Panc1 (cell line): ENCODE measurements around the gene F13A1. TPM values are rescaled to one million over a fixed set of nuclear protein-coding genes. Genes with fewer than 3 reads are reported as not detected.

Source experiments
- ATAC-seq: fragments of 200-7000 bp; cut with Tn5 transposase; 2 replicates; pipeline ENCODE4 v1.9.1; 2020; ENCODE audit warnings: mild to moderate bottlenecking, moderate library complexity
- BruUV-seq: library from RNA; stranded (reverse); fragments of 400-500 nt; replicated peaks from 2 replicates; lab custom pipeline; 2021; lab: Mats Ljungman, UMichigan
- CTCF ChIA-PET: fragments of 300-600 bp; sonication (Branson Sonifier 250); formaldehyde crosslinking; loops from one replicate; lab custom pipeline; 2022; ENCODE audit warnings: antibody characterized with exemption; lab: Charles Lee
- POLR2A ChIA-PET: fragments of 300-600 bp; sonication (Branson Sonifier 250); formaldehyde crosslinking; loops from one replicate; lab custom pipeline; 2022; ENCODE audit warnings: antibody characterized with exemption; lab: Charles Lee
- DNase-seq: peaks from one replicate; pipeline ENCODE4 v3.0.0-alpha.2; 2010; ENCODE audit warnings: low read depth, low spot score
- H3K27ac ChIP-seq: 2 replicates; pipeline ENCODE4 v1.5.1; 2011; ENCODE audit warnings: mild to moderate bottlenecking, low read length, inconsistent platforms
- H3K27me3 ChIP-seq: fragments of 200-500 bp; sonication (Bioruptor generic); 2 replicates; pipeline ENCODE4 v1.6.0; 2014; ENCODE audit warnings: low read length, inconsistent platforms; ENCODE audit not compliant: control insufficient read depth, insufficient read depth
- H3K36me3 ChIP-seq: fragments of 200-500 bp; sonication (Bioruptor generic); 2 replicates; pipeline ENCODE4 v1.5.1; 2014; ENCODE audit warnings: inconsistent platforms, mild to moderate bottlenecking, low read length, moderate library complexity; ENCODE audit not compliant: control insufficient read depth, insufficient read depth
- H3K4me1 ChIP-seq: 2 replicates; pipeline ENCODE4 v1.5.1; 2011; ENCODE audit warnings: inconsistent platforms, mild to moderate bottlenecking, low read length, moderate library complexity; ENCODE audit not compliant: control insufficient read depth, insufficient read depth
- H3K4me3 ChIP-seq, 2 experiments: 2 replicates each; pipeline ENCODE4 v1.5.1; 2011 to 2012; ENCODE audit warnings: low read depth in 2 of 2, low read length in 2 of 2, mild to moderate bottlenecking in 2 of 2, inconsistent platforms in 1 of 2, moderate library complexity in 1 of 2
- H3K9me3 ChIP-seq: fragments of 200-500 bp; sonication (Bioruptor generic); 2 replicates; pipeline ENCODE4 v1.5.1; 2014; ENCODE audit warnings: low read depth, mild to moderate bottlenecking, inconsistent platforms, low read length, moderate library complexity; ENCODE audit not compliant: control insufficient read depth, insufficient read depth
- POLR2AphosphoS5 ChIP-seq: IDR thresholded peaks from 2 replicates; pipeline ENCODE4 v1.6.1; 2012; ENCODE audit warnings: mild to moderate bottlenecking, low read depth, low read length, moderate library complexity
- SIN3A ChIP-seq: IDR thresholded peaks from 2 replicates; pipeline ENCODE4 v1.6.1; 2012; ENCODE audit warnings: low read depth, mild to moderate bottlenecking, low read length, moderate library complexity, borderline replicate concordance; ENCODE audit not compliant: insufficient read depth
- TCF7L2 ChIP-seq: IDR thresholded peaks from 2 replicates; pipeline ENCODE4 v1.6.1; 2011; ENCODE audit warnings: mild to moderate bottlenecking, low read depth, low read length, inconsistent platforms
- in situ Hi-C: cut with HindIII; loops from 2 replicates; pipeline ENCODE4 v1.10.0; 2016; ENCODE audit warnings: low sequenced_read_pairs, low pct_unique_long_range_greater_than_20kb
- intact Hi-C: fragments of 100-400 bp; cut with micrococcal nuclease; formaldehyde crosslinking; loops from one replicate; pipeline ENCODE4 v1.10.0; 2022; ENCODE audit not compliant: unreplicated experiment
- total RNA-seq: library from RNA; stranded (reverse); gene quantifications from one replicate; pipeline ENCODE4 v1.2.1, GENCODE V29; 2021; ENCODE audit not compliant: unreplicated experiment
- TF ChIP-seq, protein P1 (sequence below), 2 experiments: IDR thresholded peaks; 2 replicates each; pipeline ENCODE4 v1.6.1; 2011 to 2012; ENCODE audit warnings: low read depth in 2 of 2, control low read depth in 1 of 2, low read length in 1 of 2, mild to moderate bottlenecking in 1 of 2, moderate library complexity in 1 of 2; ENCODE audit not compliant: insufficient read depth in 1 of 2
- TF ChIP-seq, protein P2 (sequence below): fragments of 450-650 bp; IDR thresholded peaks from 2 replicates; pipeline ENCODE4 v1.5.1; 2017; ENCODE audit warnings: mild to moderate bottlenecking

The F13A1 gene
- total RNA-seq, 1 experiment from 2014 or later: 0.26 TPM

DNA sequence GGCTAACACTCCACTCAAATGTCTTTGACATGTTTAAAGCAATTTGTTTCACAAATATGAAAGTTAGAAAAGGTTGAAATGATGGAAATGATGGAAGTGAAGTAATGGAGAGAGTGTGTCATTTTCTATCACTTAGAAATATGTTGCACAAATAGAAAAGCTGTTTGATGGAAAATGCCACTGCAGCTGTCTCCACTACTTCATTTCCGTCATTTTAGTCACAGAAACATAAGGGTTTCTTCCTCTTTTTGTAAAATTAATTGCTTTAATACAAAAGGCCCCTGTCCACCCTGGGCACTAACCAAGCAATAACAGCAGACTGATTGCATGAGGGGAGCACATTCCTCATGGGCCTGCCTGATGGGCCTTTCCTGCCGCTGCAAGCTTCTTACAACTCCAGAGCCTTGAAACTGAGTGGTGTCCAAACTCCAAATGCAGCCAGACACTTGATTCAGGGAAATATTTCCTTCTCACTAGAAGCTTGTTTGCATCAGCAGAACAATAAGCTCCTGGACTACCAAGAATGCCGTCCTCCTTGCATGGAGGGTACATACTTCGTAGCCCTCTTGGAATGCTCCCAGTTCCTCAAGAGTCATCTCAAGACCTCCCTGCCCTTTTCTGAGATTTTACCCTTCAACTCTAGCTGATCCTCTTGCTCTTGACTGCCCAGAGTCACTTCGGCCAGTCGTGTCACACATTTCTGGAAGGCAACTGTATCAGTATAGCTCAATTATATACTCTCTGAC, 36.1 kb downstream of the F13A1 start:
- TF ChIP-seq SIN3A (no peak), TCF7L2 (no peak), POLR2AphosphoS5 (no peak)
- TF ChIP-seq, protein P1, sequence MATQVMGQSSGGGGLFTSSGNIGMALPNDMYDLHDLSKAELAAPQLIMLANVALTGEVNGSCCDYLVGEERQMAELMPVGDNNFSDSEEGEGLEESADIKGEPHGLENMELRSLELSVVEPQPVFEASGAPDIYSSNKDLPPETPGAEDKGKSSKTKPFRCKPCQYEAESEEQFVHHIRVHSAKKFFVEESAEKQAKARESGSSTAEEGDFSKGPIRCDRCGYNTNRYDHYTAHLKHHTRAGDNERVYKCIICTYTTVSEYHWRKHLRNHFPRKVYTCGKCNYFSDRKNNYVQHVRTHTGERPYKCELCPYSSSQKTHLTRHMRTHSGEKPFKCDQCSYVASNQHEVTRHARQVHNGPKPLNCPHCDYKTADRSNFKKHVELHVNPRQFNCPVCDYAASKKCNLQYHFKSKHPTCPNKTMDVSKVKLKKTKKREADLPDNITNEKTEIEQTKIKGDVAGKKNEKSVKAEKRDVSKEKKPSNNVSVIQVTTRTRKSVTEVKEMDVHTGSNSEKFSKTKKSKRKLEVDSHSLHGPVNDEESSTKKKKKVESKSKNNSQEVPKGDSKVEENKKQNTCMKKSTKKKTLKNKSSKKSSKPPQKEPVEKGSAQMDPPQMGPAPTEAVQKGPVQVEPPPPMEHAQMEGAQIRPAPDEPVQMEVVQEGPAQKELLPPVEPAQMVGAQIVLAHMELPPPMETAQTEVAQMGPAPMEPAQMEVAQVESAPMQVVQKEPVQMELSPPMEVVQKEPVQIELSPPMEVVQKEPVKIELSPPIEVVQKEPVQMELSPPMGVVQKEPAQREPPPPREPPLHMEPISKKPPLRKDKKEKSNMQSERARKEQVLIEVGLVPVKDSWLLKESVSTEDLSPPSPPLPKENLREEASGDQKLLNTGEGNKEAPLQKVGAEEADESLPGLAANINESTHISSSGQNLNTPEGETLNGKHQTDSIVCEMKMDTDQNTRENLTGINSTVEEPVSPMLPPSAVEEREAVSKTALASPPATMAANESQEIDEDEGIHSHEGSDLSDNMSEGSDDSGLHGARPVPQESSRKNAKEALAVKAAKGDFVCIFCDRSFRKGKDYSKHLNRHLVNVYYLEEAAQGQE (IDR thresholded peaks at IDR 0.05; ENCODE audit: insufficient read depth in 1 of 2, low read depth in 2 of 2, low read length in 1 of 2): no peak
- TF ChIP-seq, protein P2, sequence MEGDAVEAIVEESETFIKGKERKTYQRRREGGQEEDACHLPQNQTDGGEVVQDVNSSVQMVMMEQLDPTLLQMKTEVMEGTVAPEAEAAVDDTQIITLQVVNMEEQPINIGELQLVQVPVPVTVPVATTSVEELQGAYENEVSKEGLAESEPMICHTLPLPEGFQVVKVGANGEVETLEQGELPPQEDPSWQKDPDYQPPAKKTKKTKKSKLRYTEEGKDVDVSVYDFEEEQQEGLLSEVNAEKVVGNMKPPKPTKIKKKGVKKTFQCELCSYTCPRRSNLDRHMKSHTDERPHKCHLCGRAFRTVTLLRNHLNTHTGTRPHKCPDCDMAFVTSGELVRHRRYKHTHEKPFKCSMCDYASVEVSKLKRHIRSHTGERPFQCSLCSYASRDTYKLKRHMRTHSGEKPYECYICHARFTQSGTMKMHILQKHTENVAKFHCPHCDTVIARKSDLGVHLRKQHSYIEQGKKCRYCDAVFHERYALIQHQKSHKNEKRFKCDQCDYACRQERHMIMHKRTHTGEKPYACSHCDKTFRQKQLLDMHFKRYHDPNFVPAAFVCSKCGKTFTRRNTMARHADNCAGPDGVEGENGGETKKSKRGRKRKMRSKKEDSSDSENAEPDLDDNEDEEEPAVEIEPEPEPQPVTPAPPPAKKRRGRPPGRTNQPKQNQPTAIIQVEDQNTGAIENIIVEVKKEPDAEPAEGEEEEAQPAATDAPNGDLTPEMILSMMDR: no peak
- no peaks in the 10 kb centered on the region; the same call in 1 of the 2 replicates for H3K27me3 ChIP-seq
- H3K4me3 ChIP-seq: no peak overlapping the region
- H3K36me3 ChIP-seq: no peaks in the 10 kb centered on the region
- intact Hi-C loops (no loop called here), in situ Hi-C loops (no loop called here)
- ChIA-PET POLR2A (no interaction called here), CTCF (no interaction called here)
- no peak overlapping the region for H3K27ac ChIP-seq
- BruUV-seq: no TSS peak
- no peaks in the 10 kb centered on the region for H3K9me3 ChIP-seq
- no peak for ATAC-seq
- DNase-seq: no peak
- H3K4me1 ChIP-seq: no peaks in the 10 kb centered on the region

DNA sequence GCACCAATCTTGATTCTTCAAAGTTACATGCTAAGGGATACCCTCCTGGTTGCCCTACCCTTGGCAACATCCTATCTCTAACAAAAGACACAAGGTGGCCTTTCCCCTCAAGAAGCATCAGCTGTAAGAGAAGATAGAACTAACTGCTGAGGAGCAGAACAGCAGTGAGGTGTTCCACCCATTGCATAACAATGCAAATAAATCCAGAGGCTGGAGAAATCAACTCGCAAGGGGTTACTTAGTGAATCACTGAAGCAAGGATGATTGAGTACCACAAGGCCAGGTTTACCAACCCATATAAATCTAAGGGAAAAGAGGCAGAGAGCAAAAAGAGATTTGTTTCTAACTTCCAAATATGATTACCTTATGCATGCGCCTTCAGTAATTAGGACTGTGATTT, 36.7 kb downstream of the F13A1 start:
- H3K36me3 ChIP-seq: no peaks in the 10 kb centered on the region
- no peaks in the 10 kb centered on the region for H3K9me3 ChIP-seq
- no peak for ATAC-seq
- in situ Hi-C loops (no loop called here), intact Hi-C loops (no loop called here)
- BruUV-seq: no TSS peak
- no peak for DNase-seq
- no peak overlapping the region for H3K27ac ChIP-seq
- H3K27me3 ChIP-seq: no peaks in the 10 kb centered on the region; the same call in 1 of the 2 replicates
- H3K4me3 ChIP-seq: no peak overlapping the region
- POLR2A ChIA-PET: no interaction called here
- H3K4me1 ChIP-seq: no peaks in the 10 kb centered on the region
- no peak for TF ChIP-seq SIN3A
- TF ChIP-seq, protein P1 (IDR thresholded peaks at IDR 0.05; ENCODE audit: insufficient read depth in 1 of 2, low read depth in 2 of 2, low read length in 1 of 2): no peak
- no peak for TF ChIP-seq TCF7L2
- TF ChIP-seq POLR2AphosphoS5: no peak
- TF ChIP-seq, protein P2: no peak
- CTCF ChIA-PET: no interaction called here
